GM12891 (cell line): ENCODE results near the gene PJA2.

Source experiments
- POLR2A ChIP-seq: IDR thresholded peaks from 2 replicates; pipeline ENCODE4 v1.6.1; 2011; ENCODE audit warnings: low read depth, low read length, control low read depth
- POLR2AphosphoS5 ChIP-seq: IDR thresholded peaks from 2 replicates; pipeline ENCODE4 v1.6.1; 2011; ENCODE audit warnings: low read depth, low read length, control low read depth

DNA sequence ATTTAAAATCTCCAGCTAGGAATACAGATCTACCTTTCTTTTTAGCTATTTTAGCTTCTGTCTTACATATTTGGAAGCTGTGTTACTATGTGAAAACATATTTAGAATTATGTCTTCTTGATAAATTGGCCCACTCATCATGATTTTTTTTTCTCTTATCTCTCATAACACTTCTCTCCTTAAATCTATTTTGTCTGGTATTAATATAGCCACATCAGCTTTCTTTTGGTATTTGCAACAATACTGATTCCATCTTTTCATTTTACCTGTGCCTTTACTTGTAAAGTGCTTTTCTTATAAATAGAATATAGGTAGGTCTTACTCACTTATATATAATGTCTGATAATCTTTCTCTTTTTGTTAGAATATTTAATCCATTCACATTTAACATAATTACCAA lies 19.6 kb downstream of the PJA2 start:
- TF ChIP-seq POLR2AphosphoS5 (no peak), POLR2A (no peak)
